PC-3 (cell line): ENCODE data around the gene CACNA1A. TPM values are rescaled to one million over a fixed set of nuclear protein-coding genes. Genes with fewer than 3 reads are reported as not detected.

Source experiments
- ATAC-seq: fragments of 200-7000 bp; cut with Tn5 transposase; 2 replicates; pipeline ENCODE4 v1.9.1; 2020; ENCODE audit warnings: mild to moderate bottlenecking, moderate library complexity
- BruUV-seq: library from RNA; stranded (reverse); fragments of 400-500 nt; replicated peaks from 2 replicates; lab custom pipeline; 2021; lab: Mats Ljungman, UMichigan
- CTCF ChIA-PET: fragments of 300-600 bp; sonication (Branson Sonifier 250); formaldehyde crosslinking; loops from one replicate; lab custom pipeline; 2022; ENCODE audit warnings: antibody characterized with exemption; lab: Charles Lee
- POLR2A ChIA-PET: fragments of 300-600 bp; sonication (Branson Sonifier 250); formaldehyde crosslinking; loops from one replicate; lab custom pipeline; 2022; ENCODE audit warnings: antibody characterized with exemption; ENCODE audit not compliant: unreplicated experiment; lab: Charles Lee
- DNase-seq: peaks from one replicate; pipeline ENCODE4 v3.0.0-alpha.2; 2015
- H2AFZ ChIP-seq: fragments of 300-600 bp; sonication (generic); 2 replicates; pipeline ENCODE4 v1.6.0; 2016; ENCODE audit warnings: antibody characterized with exemption, low read length
- H3F3A ChIP-seq: fragments of 300-600 bp; sonication (generic); one replicate; pipeline ENCODE4 v1.6.0; 2017; ENCODE audit warnings: antibody characterized with exemption, low read length, control low read depth, mild to moderate bottlenecking; ENCODE audit not compliant: unreplicated experiment
- H3K27ac ChIP-seq: fragments of 300-600 bp; sonication (generic); 2 replicates; pipeline ENCODE4 v1.5.1; 2016; ENCODE audit warnings: mild to moderate bottlenecking, low read length
- H3K27me3 ChIP-seq: fragments of 300-600 bp; sonication (generic); 2 replicates; pipeline ENCODE4 v1.6.1; 2016; ENCODE audit warnings: low read length, mixed read lengths
- H3K36me3 ChIP-seq: fragments of 300-600 bp; sonication (generic); 2 replicates; pipeline ENCODE4 v1.6.1; 2016; ENCODE audit warnings: low read depth, mixed run types, low read length, mixed read lengths
- H3K4me1 ChIP-seq: fragments of 300-600 bp; sonication (generic); 2 replicates; pipeline ENCODE4 v1.5.1; 2016; ENCODE audit warnings: low read length; ENCODE audit not compliant: insufficient read depth
- H3K4me2 ChIP-seq: fragments of 300-600 bp; sonication (generic); 2 replicates; pipeline ENCODE4 v1.6.0; 2016; ENCODE audit warnings: low read length
- H3K4me3 ChIP-seq: fragments of 300-600 bp; sonication (generic); 2 replicates; pipeline ENCODE4 v1.5.1; 2016; ENCODE audit warnings: mild to moderate bottlenecking, low read length, mixed read lengths
- H3K79me2 ChIP-seq: fragments of 300-600 bp; sonication (generic); 2 replicates; pipeline ENCODE4 v1.6.1; 2017; ENCODE audit warnings: low read length, mixed read lengths
- H3K9ac ChIP-seq: fragments of 300-600 bp; sonication (generic); 2 replicates; pipeline ENCODE4 v1.6.0; 2016; ENCODE audit warnings: mild to moderate bottlenecking, low read length
- H3K9me2 ChIP-seq: fragments of 300-600 bp; sonication (generic); replicated peaks from 2 replicates; pipeline ENCODE4 v1.6.1; 2016; ENCODE audit warnings: mixed run types, low read length, mixed read lengths
- H3K9me3 ChIP-seq: fragments of 300-600 bp; sonication (generic); 2 replicates; pipeline ENCODE4 v1.6.1; 2016; ENCODE audit warnings: low read length, mixed read lengths
- H4K20me1 ChIP-seq: fragments of 300-600 bp; sonication (generic); 2 replicates; pipeline ENCODE4 v1.6.1; 2016; ENCODE audit warnings: low read length, mixed read lengths
- CTCF ChIP-seq: fragments of 300-600 bp; sonication (generic); conservative IDR thresholded peaks from 2 replicates; pipeline ENCODE4 v1.5.1; 2017; ENCODE audit warnings: antibody characterized with exemption, low read depth, mild to moderate bottlenecking, low read length
- EZH2 ChIP-seq: fragments of 300-600 bp; sonication (generic); IDR thresholded peaks from one replicate; pipeline ENCODE4 v1.6.1; 2017; ENCODE audit warnings: antibody characterized with exemption, mild to moderate bottlenecking, low read length; ENCODE audit not compliant: unreplicated experiment
- EZH2phosphoT487 ChIP-seq: fragments of 300-600 bp; sonication (generic); IDR thresholded peaks from 2 replicates; pipeline ENCODE4 v1.6.1; 2018; ENCODE audit warnings: mild to moderate bottlenecking, antibody characterized with exemption, low read length, borderline replicate concordance
- intact Hi-C: fragments of 100-400 bp; cut with micrococcal nuclease; formaldehyde crosslinking; loops from 2 replicates; pipeline ENCODE4 v1.9.0; 2023
- total RNA-seq: library from RNA; depleted of rRNA; stranded (reverse); fragments of >200 nt; gene quantifications from 2 replicates; pipeline ENCODE4 v1.2.3, GENCODE V29; 2014

CACNA1A gene
- total RNA-seq, 1 experiment from 2014 or later, result 0.62 TPM

- H3K4me1 ChIP-seq, result peaks cover 37% of the 10 kb centered on the region
- peak overlapping the region; percentile 85 for H3K9ac ChIP-seq
- no peaks in the 10 kb centered on the region for H4K20me1 ChIP-seq
- H2AFZ ChIP-seq, result peak overlapping the region; percentile 6; the same call in 1 of the 2 replicates
- no TSS peak for BruUV-seq
- H3K9me3 ChIP-seq, result no peaks in the 10 kb centered on the region
- no peaks in the 10 kb centered on the region for H3K36me3 ChIP-seq
- H3K27ac ChIP-seq, result peak overlapping the region; percentile 94
- POLR2A ChIA-PET, result no interaction called here
- intact Hi-C loops, result loop anchor here (2.0 kb wide), 1 partner anchor 31 kb away; no protein-coding TSS in a partner anchor
- H3K4me2 ChIP-seq, result peak overlapping the region; percentile 76
- TF ChIP-seq EZH2 (no peak), EZH2phosphoT487 (no peak), CTCF (no peak)
- no peaks in the 10 kb centered on the region for H3K79me2 ChIP-seq
- no peak for ATAC-seq
- CTCF ChIA-PET, result interaction anchor here (0.5 kb wide), 1 partner anchor 236 kb away, joined by 4 read pairs; no protein-coding TSS in a partner anchor
- H3K9me2 ChIP-seq, result no peaks in the 10 kb centered on the region
- H3F3A ChIP-seq, result peaks cover 11% of the 10 kb centered on the region
- peak overlapping the region; percentile 20; the same call in 1 of the 2 replicates for H3K4me3 ChIP-seq
- no peak for DNase-seq
- H3K27me3 ChIP-seq, result no peaks in the 10 kb centered on the region
These were observed 106.5 kb downstream of the CACNA1A start for GRCh38 chr19:13399746-13400145.

GRCh38 chr19:13398780-13399726, 107.2 kb downstream of the CACNA1A start:
- H3K9me2 ChIP-seq, result no peaks in the 10 kb centered on the region
- DNase-seq, result peak; percentile 99
- peaks cover 11% of the 10 kb centered on the region for H3F3A ChIP-seq
- ATAC-seq, result peak; percentile 94
- CTCF ChIA-PET, result interaction anchor here (0.7 to 0.8 kb wide), 3 partner anchors 30 to 190 kb away, joined by 3 to 17 read pairs (median 3); no protein-coding TSS in a partner anchor
- H3K4me2 ChIP-seq, result peak overlapping the region; percentile 76
- H4K20me1 ChIP-seq, result no peaks in the 10 kb centered on the region
- peaks cover 37% of the 10 kb centered on the region for H3K4me1 ChIP-seq
- no peaks in the 10 kb centered on the region for H3K27me3 ChIP-seq
- no peaks in the 10 kb centered on the region for H3K79me2 ChIP-seq
- no peak for TF ChIP-seq CTCF
- no peak for TF ChIP-seq EZH2phosphoT487
- TF ChIP-seq EZH2, result no peak
- H3K36me3 ChIP-seq, result no peaks in the 10 kb centered on the region
- peak overlapping the region; percentile 94 for H3K27ac ChIP-seq
- TSS peak; percentile 75 for BruUV-seq
- peak overlapping the region; percentile 85 for H3K9ac ChIP-seq
- H3K9me3 ChIP-seq, result no peaks in the 10 kb centered on the region
- peak overlapping the region; percentile 40; the same call in 1 of the 2 replicates for H3K4me3 ChIP-seq
- POLR2A ChIA-PET, result no interaction called here
- intact Hi-C loops, result loop anchor here (2.0 kb wide), 1 partner anchor 32 kb away; no protein-coding TSS in a partner anchor
- peak overlapping the region; percentile 26; the same call in 1 of the 2 replicates for H2AFZ ChIP-seq
